ENCODE data around the gene DCLK2. TPM values are rescaled to one million over a fixed set of nuclear protein-coding genes. Genes with fewer than 3 reads are reported as not detected.
A peak's percentile ranks its signal among the peaks of the same experiment; 100 is the strongest.

Gene DCLK2
- total and polyA plus RNA-seq, 11 donors: 6.4 to 38.4 (median 15.4) TPM

- Histone ChIP-seq H3K4me1 (no peaks in the 10 kb centered on the region), H3K9me3 (no peaks in the 10 kb centered on the region), H3K27ac (no peak overlapping the region), H3K4me3 (no peak overlapping the region), H3K36me3 (peaks cover 0 to 4% (median 0%) of the 10 kb centered on the region in 9 donors), H3K27me3 (no peaks in the 10 kb centered on the region)
- TF ChIP-seq, protein P1, sequence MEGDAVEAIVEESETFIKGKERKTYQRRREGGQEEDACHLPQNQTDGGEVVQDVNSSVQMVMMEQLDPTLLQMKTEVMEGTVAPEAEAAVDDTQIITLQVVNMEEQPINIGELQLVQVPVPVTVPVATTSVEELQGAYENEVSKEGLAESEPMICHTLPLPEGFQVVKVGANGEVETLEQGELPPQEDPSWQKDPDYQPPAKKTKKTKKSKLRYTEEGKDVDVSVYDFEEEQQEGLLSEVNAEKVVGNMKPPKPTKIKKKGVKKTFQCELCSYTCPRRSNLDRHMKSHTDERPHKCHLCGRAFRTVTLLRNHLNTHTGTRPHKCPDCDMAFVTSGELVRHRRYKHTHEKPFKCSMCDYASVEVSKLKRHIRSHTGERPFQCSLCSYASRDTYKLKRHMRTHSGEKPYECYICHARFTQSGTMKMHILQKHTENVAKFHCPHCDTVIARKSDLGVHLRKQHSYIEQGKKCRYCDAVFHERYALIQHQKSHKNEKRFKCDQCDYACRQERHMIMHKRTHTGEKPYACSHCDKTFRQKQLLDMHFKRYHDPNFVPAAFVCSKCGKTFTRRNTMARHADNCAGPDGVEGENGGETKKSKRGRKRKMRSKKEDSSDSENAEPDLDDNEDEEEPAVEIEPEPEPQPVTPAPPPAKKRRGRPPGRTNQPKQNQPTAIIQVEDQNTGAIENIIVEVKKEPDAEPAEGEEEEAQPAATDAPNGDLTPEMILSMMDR (IDR thresholded peaks at IDR 0.05): no peak
- TF ChIP-seq POLR2A (IDR thresholded peaks at IDR 0.05): no peak
- 68 to 77% (median 76%) methylated on average over 4 of the region's 4 CpGs for WGBS, 4 donors
- ATAC-seq (peak in 3 of 4 donors; percentile 41 to 50 (median 42)), DNase-seq (no peak)
- intact Hi-C loops (cut with DNase I): loop anchor here in 1 of 10 donors (10.0 kb wide), 1 partner anchor 57 kb away; no protein-coding TSS in a partner anchor
Measured at GRCh38 chr4:150098214-150098613, 20.0 kb downstream of the DCLK2 start.

- DNase-seq (no peak), ATAC-seq (no peak)
- peaks cover 0 to 4% (median 0%) of the 10 kb centered on the region in 12 donors for H3K4me1 ChIP-seq
- no peaks in the 10 kb centered on the region for H3K9me3 ChIP-seq
- TF ChIP-seq, protein P1 (IDR thresholded peaks at IDR 0.05): no peak
- TF ChIP-seq POLR2A (IDR thresholded peaks at IDR 0.05): no peak
- intact Hi-C loops (cut with DNase I): no loop called here
- H3K27me3 ChIP-seq: no peaks in the 10 kb centered on the region
- H3K36me3 ChIP-seq: peaks cover 0 to 7% (median 0%) of the 10 kb centered on the region in 9 donors
- H3K27ac ChIP-seq: no peak overlapping the region
- WGBS, 4 donors: 91 to 92% (median 92%) methylated on average over 2 of the region's 2 CpGs
- H3K4me3 ChIP-seq: no peak overlapping the region
Measured at GRCh38 chr4:150104404-150105027, 26.3 kb downstream of the DCLK2 start.

- no peak overlapping the region for H3K4me3 ChIP-seq
Measured at GRCh38 chr4:150106886-150107285, 28.6 kb downstream of the DCLK2 start.

DNA sequence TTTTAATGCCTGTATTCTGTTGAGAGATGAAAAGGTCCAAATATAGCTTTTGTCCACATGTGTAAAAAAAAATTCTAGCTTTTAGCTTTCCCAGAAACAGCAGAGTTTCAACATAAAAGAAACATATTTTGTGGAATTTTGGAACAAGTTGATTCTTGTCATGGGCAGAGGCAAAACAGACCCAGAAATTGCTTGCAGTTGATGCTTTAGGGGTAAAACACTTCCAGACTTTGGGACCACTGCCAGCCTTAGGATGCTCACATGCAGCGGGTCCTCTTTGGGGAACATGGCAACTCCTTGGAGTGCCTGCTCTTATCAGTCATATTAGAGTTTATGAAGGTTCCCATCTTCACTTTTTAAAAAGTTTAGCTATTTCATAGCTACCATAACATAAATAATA, 30.4 kb downstream of the DCLK2 start:
- Histone ChIP-seq H3K36me3 (peaks cover 0 to 7% (median 0%) of the 10 kb centered on the region in 9 donors), H3K9me3 (peaks cover 0 to 34% (median under 1%) of the 10 kb centered on the region in 12 donors), H3K4me1 (peaks cover 0 to 4% (median 0%) of the 10 kb centered on the region in 12 donors), H3K27me3 (no peaks in the 10 kb centered on the region), H3K4me3 (no peak overlapping the region), H3K27ac (no peak overlapping the region)
- no peak for DNase-seq
- ATAC-seq: no peak
- intact Hi-C loops (cut with DNase I): no loop called here
- TF ChIP-seq POLR2A (IDR thresholded peaks at IDR 0.05): no peak
- TF ChIP-seq, protein P1 (IDR thresholded peaks at IDR 0.05): no peak
- WGBS, 4 donors: 80 to 90% (median 87%) methylated on average over 1 of the region's 1 CpG

More at GRCh38 chr4:150106886-150107285, 28.6 kb downstream of the DCLK2 start:
- peaks cover 0 to 7% (median 0%) of the 10 kb centered on the region in 9 donors for H3K36me3 ChIP-seq
- peaks cover 0 to 4% (median 0%) of the 10 kb centered on the region in 12 donors for H3K4me1 ChIP-seq
- H3K27me3 ChIP-seq: no peaks in the 10 kb centered on the region
- H3K9me3 ChIP-seq: peaks cover 0 to 17% (median 0%) of the 10 kb centered on the region in 12 donors
- no peak for ATAC-seq
- H3K27ac ChIP-seq: no peak overlapping the region
- TF ChIP-seq POLR2A (IDR thresholded peaks at IDR 0.05): no peak
- TF ChIP-seq, protein P1 (IDR thresholded peaks at IDR 0.05): no peak
- WGBS, 4 donors: 22 to 30% (median 27%) methylated on average over 3 of the region's 3 CpGs
- intact Hi-C loops (cut with DNase I): no loop called here
- no peak for DNase-seq
